ENCODE results near the gene PRKCB.

DNA sequence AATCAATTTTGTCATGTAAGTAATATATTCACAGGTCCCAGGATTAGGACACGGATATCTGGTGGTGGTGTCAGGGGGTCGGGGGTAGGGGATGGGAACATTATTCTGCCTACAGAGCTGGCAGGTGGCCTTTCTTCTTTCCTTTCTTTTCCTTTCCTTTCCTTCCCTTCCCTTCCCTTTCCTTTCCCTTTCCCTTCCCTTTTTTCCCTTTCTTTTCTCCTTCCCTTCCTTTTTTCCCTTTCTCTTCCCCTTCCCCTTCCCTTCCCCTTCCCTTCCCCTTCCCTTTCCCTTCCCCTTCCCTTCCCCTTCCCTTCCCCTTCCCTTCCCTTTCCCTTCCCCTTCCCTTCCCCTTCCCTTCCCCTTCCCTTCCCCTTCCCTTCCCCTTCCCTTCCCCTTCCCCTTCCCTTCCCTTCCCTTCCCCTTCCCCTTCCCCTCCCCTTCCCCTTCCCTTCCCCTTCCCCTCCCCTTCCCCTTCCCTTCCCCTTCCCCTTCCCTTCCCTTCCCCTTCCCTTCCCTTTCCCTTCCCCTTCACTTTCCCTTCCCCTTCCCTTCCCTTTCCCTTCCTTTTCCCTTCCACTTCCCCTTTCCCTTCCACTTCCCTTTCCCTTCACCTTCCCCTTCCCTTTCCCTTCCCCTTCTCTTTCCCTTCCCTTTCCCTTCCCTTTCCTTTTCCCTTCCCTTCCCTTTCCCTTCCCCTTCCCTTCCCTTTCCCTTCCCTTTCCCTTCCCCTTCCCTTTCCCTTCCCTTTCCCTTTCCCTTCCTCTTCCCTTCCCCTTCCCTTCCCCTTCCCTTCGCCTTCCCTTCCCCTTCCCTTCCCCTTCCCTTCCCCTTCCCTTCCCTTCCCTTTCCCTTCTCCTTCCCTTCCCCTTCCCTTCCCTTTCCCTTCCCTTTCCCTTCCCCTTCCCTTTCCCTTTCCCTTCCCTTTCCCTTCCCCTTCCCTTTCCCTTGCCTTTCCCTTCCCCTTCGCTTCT is 145.9 kb downstream of the PRKCB start:
- TF ChIP-seq SIN3A (IDR thresholded peaks at IDR 0.05; ENCODE audit: borderline replicate concordance, insufficient read depth, low read length) = no peak
- no peak for TF ChIP-seq TAF1 (IDR thresholded peaks at IDR 0.05; ENCODE audit: borderline replicate concordance, insufficient read depth, low read length)
- no peak for TF ChIP-seq POLR2AphosphoS5 (IDR thresholded peaks at IDR 0.05; ENCODE audit: low read depth, low read length)

Measured in PFSK-1 (cell line).